Measurements from ENCODE around the gene CUX1.

The CUX1 gene

DNA sequence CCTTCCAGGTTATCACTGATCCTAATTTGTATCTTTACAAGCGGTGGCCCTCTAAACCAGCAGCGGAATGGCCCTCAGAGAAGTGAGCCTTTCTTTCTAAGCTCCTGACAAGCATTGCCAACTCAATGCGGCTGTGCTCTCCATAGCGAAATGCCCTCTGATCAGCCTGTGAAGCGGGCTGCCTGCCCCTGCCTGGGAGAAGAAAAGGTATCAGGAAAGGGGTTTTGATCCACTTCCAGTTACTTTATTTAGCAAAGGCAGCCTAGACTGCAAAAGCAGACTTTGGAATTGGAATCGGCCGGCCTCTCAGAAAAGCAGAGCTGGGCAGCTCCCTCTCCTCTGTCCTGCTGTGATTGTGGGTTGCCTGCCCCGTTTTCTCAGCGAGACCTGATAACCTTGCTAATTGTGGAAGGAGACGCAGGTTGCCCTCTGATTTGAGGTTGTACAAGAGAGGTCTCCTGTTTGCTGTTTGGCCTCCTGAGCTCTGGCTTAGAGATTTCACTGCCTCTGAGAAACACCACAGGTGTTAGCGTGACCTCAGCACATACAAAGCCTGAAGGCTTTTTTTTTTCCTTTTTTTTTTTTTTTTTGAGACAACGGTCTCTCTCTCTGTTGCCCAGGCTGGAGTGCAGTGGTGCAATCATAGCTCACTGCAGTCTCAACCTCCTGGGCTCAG lies 415.3 kb downstream of the CUX1 start:
- no peak for DNase-seq

DNA sequence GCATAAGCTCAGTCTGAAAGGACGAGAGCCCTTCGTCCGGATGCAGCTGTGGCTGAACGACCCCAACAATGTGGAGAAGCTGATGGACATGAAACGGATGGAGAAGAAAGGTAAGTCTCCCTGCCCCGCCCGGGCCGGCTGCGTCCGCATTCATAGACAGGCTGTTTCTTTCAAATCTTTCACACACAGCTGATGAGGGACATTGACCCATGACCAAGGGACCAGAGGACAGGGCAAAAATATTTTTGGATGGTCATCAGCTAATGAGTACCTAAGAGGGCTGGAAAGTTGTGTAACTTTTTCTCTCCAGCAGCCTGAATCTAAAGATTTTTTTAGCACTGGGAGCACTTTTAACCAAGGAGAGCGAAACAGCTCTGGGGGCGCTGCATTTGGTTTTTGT lies 416.7 kb downstream of the CUX1 start:
- no peak for DNase-seq

DNA sequence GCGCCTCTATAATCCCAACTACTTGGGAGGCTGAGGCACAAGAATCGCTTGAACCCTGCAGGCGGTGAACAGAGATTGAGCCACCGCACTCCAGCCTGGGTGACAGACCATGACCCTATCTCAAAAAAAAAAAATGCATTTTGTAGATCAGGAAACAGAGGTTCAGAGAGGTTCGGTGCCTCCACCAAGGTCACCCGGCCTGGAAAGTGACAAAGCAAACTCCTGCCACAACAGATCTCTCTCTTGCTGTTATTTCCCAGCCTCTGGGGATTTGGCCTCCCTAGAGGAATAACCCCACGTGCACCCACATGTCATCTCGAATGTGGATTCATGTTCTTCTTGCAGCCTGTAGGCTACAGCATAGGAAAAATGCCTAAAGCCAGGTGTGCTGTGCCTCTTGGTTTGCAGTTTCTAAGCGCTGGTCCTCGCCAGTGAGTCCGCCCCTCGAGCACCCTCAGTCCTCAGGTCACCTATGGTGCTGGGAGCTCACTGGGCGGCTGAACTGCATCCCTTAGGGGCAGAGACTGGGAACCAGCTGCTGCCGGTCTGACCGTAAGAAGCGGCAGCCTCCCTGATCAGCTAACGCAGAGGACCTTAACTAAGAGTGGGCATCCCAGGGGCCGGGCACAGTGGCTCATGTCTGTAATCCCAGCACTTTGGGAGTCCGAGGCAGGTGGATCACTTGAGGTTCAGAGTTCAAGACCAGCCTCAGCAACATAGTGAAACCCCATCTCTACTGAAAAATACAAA lies 417.6 kb downstream of the CUX1 start:
- DNase-seq, result no peak

DNA sequence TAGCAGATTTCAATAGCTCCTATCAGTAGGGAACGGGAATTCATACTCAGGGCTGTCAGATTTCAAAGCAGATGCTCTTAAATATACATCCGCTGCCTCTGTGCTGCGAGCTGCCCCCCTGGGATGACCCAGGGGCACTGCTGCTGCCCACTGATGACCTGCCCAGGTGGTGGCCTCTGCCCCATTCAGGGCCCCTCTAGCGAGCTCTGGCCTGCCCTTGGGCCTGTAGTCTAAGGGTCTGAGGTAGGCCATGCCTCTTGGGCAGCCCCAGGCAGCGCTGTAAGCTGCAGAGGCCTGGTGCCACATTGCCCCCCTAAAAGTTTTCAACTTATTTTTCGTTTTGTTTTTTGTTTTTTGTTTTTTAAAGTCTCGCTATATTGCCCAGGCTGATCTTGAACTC lies 418.7 kb downstream of the CUX1 start:
- DNase-seq, result no peak

DNA sequence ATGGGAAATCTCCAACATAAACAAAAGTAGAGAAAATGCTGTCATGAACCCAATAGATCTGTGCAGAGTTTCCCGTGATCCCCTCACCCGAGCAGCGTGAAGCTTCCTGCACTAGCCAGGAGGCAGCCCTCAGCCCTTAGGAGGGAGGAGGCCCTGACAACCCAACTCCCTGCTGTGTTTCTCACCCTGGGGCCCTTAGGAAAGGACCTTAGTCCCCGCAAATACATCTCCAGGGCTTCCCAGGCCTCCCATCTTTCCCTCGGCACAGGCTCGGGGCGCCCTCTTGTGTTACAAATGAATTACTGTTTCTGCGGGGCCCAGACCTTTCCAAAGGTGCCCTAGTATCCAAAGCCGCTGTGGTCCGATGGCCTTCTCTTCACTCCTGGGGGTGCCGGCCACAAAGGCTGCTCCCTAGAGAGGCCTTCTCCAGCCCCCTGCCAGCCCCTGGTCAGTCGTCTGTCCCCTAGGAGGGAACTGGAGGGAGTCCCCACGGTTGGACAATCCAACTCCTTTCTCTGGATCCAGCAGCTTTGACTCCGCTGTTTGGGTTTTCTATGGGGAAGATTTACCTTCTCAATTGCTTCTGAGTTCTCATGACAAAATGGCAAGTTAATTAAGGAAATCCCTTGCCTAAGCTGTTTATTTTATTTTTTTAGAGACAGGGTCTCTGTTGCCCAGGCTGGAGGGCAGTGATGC lies 419.3 kb downstream of the CUX1 start:
- DNase-seq, result peak; percentile 9 to 51

DNA sequence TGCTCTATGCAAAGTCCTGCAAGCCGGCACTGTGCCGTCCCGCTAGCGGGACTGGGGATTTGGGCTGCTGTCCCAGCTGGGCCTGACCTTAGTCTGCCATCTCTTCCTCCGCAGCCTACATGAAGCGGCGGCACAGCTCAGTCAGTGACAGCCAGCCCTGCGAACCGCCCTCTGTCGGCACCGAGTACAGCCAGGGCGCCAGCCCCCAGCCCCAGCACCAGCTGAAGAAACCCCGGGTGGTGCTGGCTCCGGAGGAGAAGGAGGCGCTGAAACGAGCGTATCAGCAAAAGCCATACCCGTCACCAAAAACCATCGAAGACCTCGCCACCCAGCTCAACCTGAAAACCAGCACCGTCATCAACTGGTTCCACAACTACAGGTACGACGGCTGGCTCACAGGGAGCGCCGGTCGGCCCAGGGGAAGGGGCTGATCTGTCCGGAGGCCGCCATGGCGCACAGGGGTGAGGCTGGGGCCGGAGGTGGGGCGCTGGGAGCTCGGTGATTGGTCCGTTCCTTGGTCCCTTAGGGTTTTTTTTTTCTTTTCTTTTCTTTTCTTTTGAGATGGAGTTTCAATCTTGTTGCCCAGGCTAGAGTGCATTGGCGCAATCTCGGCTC lies 421.9 kb downstream of the CUX1 start:
- DNase-seq, result no peak

DNA sequence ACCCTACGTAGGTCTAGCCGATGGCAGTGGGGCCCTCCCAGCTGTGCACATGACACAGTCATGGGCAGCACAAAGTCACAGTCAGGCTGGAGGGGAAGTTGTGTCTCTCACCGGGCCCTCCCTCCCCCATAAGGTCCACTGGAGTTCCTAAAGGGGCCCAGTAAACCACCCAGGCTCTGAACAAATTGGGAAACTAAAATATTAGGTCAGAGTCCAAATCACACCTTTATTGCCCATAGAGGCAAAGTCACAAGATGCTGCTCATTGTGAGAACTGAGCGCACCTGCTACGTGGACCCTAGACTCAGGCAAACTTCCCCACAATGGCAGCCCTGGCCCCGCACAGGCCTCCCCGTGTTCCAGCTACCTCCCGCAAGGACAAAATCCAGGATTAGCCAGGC lies 424.0 kb downstream of the CUX1 start:
- no peak for DNase-seq

DNA sequence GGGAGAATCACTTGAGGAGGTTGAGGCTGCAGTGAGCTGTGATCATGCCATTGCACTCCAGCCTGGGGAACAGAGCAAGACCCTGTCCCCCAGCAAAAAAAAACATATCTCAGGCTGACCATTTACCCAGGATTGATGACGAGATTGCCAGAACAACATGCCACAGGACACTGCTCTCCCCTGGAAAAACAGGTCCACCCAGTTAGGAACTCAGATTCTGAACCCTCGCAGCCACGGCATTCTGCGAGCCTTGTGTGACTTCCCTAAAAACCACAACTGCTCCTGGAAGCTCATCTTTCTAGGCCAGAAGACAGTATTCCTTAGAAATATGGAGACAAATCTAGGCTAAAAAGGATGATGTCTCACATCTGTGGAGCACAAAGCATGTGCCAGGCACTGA lies 427.2 kb downstream of the CUX1 start:
- DNase-seq, result no peak

DNA sequence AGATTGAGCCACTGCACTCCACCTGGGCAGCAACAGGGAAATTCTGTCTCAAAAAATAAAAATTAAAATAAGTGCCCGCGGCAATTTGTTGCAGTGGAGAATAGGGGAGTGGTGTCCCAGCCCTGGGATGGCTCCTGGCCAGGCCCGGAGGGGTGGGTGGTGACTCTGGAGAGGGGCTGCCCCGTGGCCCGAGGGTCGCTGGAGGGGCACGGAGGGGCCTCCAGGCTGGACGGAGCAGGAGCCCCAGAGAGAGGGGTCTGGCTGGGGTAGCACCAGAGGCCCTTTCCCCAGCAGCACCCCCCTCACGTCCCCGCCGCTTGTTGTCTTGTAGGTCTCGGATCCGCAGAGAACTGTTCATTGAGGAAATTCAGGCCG lies 430.6 kb downstream of the CUX1 start:
- no peak for DNase-seq

DNA sequence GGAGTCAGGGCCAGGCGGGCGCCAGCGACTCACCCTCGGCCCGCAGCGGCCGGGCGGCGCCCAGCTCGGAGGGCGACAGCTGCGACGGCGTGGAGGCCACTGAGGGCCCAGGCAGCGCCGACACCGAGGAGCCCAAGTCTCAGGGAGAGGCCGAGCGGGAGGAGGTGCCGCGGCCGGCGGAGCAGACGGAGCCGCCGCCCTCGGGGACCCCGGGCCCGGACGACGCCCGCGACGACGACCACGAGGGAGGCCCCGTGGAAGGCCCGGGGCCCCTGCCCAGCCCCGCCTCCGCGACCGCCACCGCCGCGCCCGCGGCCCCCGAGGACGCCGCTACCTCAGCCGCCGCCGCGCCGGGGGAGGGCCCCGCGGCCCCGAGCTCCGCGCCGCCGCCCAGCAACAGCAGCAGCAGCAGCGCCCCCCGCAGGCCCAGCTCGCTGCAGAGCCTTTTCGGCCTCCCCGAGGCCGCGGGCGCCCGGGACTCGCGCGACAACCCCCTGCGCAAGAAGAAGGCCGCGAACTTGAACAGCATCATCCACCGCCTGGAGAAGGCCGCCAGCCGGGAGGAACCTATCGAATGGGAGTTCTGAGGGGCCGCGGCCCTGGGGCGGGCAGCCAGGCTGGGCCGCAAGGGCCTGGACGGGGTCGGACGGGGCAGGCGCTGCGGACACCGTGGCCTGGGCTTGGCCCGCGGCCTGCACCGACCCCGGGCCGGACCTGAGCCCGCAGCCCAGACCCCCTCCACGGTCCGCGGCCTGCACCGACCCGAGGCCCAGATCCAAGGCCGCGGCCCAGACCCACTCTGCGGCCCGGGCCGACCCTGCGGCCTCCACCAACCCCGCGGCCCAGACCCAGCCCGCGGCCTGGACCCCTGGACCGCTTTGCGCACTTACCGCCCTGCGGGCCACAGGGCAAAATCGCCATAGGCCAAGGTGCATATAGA lies 431.3 kb downstream of the CUX1 start:
- no peak for DNase-seq

DNA sequence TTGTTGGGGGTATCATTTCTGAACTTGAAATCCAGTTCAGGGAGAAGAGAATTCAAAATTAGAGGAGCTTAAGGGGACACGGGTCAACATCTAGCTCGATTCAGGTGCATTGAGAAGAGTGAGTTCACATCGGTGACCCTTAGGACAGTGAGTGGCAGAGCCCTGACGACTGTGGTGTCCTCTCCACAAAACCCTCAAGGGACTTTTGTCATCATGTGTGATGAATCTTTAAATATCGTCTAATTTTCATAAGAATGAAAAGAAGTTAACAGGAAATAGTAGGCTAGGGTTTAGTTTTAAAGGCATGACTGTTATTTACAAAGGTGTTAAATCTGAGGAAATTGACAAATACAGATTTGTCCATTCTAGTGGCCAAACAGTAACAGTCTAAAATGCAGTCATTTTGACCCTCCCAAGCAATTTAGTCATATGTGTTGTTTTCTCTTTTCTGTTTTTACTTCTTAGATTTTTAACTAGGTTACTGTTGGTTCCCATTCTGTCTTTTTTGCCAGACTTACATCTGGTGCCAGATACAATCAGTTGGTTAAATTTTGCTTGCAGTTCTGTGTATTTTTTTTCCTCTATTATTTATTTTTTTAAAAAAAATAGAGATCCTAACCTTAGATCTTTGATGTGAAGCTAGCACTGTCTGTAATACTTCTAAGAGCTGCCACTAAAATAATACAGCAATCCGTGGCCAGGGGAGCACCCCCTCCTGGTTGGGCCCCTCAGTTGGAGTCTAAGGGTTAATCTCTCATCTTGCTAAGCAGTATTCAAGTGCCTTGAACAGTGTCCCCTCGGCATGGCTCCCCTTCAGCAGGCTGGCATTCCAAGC lies 434.3 kb downstream of the CUX1 start:
- DNase-seq, result no peak

DNA sequence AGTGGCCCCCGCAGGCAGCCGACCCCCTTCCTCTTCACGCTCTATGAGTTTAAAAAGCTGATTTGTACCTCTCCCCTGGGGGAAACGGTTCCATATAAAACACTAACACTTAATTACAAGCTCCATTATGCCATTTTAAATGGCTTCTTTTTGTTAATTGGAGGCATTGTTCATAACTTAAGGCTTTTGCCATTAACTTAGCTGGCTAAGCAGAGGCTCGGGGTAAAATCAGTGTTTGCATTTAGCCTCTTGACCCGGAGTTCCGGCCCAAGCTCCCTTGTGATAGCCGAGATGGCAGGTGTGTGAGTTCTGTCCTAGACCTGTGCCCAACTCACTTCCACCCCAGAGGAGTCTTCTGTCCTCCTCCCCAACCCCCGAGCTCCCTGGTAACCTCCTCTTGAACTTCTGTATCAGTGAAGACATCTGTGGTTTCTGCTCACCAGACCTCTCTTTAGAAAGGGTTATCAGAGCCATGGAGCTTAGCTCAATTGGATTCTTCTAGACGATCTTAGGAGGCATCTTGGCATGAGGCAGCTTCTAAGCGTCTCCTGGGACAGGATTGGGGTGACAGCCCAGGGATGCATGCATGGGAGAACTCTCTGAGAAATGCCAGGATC lies 435.0 kb downstream of the CUX1 start:
- DNase-seq, result no peak

DNA sequence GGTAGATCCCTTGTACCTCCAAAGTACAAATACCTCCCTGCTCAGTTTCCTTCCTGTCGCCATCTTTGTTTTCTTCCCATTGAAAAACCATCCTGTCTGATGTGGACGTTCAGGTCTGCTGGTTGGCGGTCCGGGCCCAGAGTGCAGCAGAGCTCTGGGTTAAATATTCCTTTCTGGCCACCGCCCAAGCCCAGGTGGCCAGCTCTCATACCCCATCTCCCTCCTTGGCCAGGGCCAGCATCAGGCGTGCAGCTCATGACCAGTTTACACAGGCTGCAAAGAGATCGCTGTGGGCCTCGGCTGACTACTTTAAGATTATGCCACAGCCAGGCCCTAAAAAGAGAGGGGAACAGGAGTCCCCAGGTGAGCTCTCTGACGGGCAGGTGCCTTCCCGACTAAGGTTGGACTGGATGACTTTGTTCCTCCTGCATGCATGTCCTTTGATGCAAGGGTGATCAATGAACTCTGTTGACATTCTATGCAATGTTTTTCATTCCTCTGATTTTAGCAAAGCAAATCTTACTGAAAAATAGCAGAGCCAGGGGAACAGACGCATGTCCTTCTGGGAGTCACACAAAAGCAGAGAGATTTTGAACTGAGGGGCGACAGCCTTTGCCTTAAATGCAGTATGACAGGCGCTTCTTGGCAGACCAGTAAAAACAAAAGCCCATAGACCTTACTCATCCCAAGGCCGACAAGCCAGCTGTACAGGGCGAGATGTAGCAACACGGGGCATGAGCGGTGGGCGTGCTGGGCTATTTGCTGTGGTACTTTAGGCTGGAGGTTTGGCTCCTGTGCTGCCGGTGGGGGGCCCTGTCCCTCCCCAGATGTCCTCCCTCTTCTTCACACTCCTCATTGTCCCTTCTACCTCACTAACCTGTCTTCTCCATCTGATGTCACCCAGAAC lies 435.9 kb downstream of the CUX1 start:
- DNase-seq, result no peak

DNA sequence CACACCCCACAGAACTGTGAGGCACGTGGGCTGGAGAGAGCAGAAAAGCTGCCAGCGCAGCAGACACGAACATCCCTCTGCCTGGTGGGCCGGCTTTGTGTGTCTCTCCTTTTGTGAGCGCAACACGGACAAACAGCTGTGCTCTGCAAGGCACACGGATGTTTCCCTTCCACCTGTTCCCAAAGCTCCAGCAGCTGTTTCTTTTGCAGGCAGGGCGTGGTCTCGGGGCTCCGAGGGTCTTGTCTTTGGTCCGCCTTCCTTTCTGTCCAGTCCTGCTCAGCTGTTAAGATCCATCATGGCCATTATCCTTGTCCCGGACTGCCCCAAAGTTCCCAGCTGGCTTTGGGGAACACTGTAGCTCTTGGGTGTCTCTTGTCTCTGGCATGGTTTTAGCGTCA lies 436.5 kb downstream of the CUX1 start:
- no peak for DNase-seq

DNA sequence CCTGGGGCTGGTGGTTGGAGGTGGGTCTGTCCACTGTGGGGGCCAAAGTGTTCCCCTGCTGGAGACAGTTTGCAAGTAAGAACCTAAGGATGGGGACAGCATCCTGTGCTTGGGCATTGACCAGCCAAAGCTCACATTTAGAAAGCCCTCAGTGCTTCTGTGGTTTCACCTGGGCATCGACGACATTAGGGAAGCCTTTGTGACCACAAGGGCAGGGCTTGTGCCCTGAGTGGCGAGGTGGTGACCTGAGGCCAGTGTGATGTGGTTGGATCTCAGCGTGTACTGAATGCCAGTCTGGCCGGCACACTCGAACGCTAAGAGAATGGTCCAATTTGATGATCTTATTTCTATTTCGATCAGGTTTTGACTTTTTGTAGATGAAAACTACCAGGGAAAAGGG lies 437.1 kb downstream of the CUX1 start:
- no peak for DNase-seq

DNA sequence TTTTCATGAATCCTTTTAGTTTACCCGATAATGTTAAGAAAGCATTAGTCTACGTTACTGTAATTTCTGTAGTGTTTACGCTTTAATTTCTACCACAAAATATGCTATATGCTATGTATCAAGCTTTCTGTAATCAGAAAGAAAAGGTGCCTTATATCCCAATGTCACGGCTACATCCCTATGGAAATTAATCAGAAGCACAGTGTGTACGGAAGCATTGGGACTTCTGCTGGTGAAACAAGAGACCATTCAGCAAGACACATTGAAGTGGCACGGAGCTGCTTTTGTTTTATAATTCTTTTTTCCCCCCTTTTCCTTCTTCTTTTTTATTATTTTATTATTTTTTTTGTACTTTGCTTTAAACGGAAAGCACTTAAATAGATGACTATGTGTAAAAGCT lies 438.1 kb downstream of the CUX1 start:
- no peak for DNase-seq

DNA sequence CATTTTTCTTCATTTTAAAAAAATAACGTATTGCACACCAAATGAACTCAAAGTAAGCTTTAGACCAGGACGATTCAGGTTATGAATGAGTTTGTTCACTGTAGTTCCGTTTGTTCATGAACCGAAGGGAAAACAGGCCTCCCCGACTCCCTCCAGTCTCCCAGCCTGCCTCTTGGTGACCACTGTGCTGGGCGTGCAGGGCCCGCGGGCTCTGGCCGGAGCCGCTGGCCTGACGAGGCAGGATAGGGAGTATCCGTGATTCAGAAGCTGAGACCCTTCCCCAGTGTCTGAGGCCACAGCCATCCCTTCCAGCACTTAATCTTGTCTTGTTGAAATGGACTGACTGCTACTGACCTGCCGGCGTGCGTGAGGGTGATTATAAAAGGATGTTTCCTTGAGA lies 438.5 kb downstream of the CUX1 start:
- DNase-seq, result no peak

DNA sequence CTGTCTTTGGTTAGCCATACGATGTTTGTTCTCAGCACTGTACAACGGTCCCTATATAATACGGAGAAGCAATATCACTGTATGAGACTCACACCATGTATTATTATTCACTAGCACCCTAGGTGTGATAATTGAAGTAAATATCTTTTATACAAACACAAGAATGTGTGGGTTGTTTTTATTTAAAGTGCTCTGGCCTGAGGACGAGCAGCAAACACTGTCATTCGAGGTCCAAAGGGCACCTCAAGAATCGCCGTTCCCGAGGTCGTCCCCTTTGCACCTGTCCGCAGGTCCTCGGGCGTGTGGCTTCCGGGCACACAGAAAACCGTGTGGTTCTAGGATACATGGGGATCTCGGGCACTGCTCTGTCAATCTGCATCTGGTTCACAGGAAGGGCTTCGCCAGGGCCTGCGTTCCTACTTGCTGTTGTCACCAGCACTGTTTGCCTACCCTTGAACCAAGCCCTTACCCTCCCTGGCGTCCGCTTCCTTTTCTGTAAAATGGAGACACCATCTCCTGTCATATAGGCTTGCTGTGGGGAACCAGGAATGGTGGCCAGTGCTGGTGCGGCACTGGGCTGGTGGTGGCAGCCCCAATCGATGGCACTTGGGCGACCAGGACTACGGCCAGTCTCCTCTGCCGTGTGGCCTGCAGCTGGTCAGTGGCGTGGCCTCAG lies 440.8 kb downstream of the CUX1 start:
- DNase-seq, result no peak

DNA sequence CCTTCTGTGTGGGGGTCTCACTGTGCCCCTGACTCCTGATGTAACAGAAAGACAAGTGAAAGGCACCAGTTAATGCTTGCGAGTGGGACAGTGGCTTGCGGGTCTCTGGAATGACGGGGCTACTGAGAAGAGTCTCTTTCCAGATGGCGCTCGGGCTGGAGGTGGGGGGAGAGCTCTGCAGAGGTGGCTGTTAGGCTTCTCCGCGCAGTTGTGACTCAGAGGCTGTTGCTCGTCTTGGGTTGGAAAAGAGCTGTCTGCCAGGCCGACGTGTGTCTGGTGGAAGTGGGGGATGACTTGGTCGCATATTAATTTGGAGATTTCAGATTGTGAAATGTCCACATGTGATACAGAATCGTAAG lies 441.3 kb downstream of the CUX1 start:
- DNase-seq, result no peak

DNA sequence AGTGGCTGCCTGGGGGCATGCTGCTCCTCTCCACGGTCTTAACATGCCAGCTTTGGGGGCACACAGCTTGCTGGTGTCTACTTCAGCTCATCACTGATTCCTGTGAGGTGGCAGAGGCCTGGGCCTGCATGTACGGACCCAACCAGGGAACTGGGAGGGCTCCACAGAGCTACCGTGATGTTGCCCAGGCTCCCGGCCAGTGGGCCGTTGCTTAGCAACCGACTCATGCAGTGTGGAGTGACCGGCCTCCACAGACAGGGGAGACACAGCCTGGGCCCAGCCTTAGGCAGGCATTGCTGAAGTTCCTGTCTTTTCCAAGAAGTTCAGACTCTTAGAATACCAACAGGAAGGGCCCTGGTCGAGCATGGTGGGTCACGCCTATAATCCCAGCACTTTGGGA lies 443.4 kb downstream of the CUX1 start:
- DNase-seq, result no peak

Data from NCI-H446 (cell line).